HCT116 (cell line): Measurements from ENCODE around the gene SMIM35. TPM values are rescaled to one million over a fixed set of nuclear protein-coding genes. Genes with fewer than 3 reads are reported as not detected.

ENCODE experiments used
- ATAC-seq: fragments of 200-7000 bp; cut with Tn5 transposase; 2 replicates; pipeline ENCODE4 v1.9.1; 2020; ENCODE audit warnings: mild to moderate bottlenecking, moderate library complexity
- BruUV-seq: library from RNA; stranded (reverse); fragments of 400-500 nt; replicated peaks from 2 replicates; lab custom pipeline; 2021; lab: Mats Ljungman, UMichigan
- CTCF ChIA-PET: fragments of 300-600 bp; sonication (Branson Sonifier 250); formaldehyde crosslinking; loops from one replicate; lab custom pipeline; 2021; ENCODE audit warnings: antibody characterized with exemption; lab: Charles Lee
- POLR2A ChIA-PET: fragments of 300-600, 350-600 bp; sonication (Branson Sonifier 250); formaldehyde crosslinking; loops from one replicate; lab custom pipeline; 2021; ENCODE audit warnings: antibody characterized with exemption; lab: Charles Lee
- RAD21 ChIA-PET, 2 experiments: fragments of 300-600 bp; sonication (Branson Sonifier 250); formaldehyde crosslinking; loops; one replicate each; lab custom pipeline; 2023; ENCODE audit warnings: low total read pairs in 2 of 2; ENCODE audit not compliant: uncharacterized antibody in 2 of 2, unreplicated experiment in 2 of 2, low non-redundant PET in 1 of 2; lab: Charles Lee
- DNase-seq: peaks from one replicate; pipeline ENCODE4 v3.0.0-alpha.2; 2010; ENCODE audit warnings: low read depth, low spot score
- H2AFZ ChIP-seq: fragments of 200-600 bp; shearing (Covaris generic), sonication (generic); 2 replicates; pipeline ENCODE4 v1.6.1; 2017; ENCODE audit warnings: low read depth, mixed run types, mixed read lengths, antibody characterized with exemption, low read length; ENCODE audit not compliant: poor library complexity, severe bottlenecking
- H3K27ac ChIP-seq: 2 replicates; pipeline ENCODE4 v1.5.1; 2012; ENCODE audit warnings: low read depth, low read length
- H3K27me3 ChIP-seq: fragments of 200-600 bp; sonication (generic); 2 replicates; pipeline ENCODE4 v1.6.1; 2016; ENCODE audit warnings: mixed run types, low read length, mixed read lengths; ENCODE audit not compliant: insufficient read depth
- H3K36me3 ChIP-seq, 2 experiments: fragments of 200-500 bp in 1 of 2; fragments of 200-600 bp in 1 of 2; sonication (Bioruptor generic) in 1 of 2; sonication (generic) in 1 of 2; 2 replicates each; pipeline versions ENCODE4 v1.5.1 to v1.6.1; 2014 to 2016; ENCODE audit warnings: low read length in 2 of 2, inconsistent platforms in 1 of 2, mixed read lengths in 1 of 2, mixed run types in 1 of 2; ENCODE audit not compliant: insufficient read depth in 2 of 2, control insufficient read depth in 1 of 2
- H3K4me1 ChIP-seq, 2 experiments: fragments of 200-600 bp in 1 of 2; sonication (generic) in 1 of 2; 2 replicates each; pipeline versions ENCODE4 v1.5.1 to v1.6.1; 2012 to 2017; ENCODE audit warnings: low read length in 2 of 2, inconsistent platforms in 1 of 2, mild to moderate bottlenecking in 1 of 2, mixed read lengths in 1 of 2, mixed run types in 1 of 2, moderate library complexity in 1 of 2; ENCODE audit not compliant: insufficient read depth in 2 of 2, control insufficient read depth in 1 of 2
- H3K4me2 ChIP-seq: fragments of 200-600 bp; sonication (generic); 2 replicates; pipeline ENCODE4 v1.6.1; 2017; ENCODE audit warnings: mixed run types, low read length, mixed read lengths
- H3K4me3 ChIP-seq, 2 experiments: fragments of 200-600 bp in 1 of 2; sonication (generic) in 1 of 2; replicated peaks in 1 of 2; 2 replicates each; pipeline ENCODE4 v1.5.1; 2011 to 2016; ENCODE audit warnings: low read length in 2 of 2, control low read depth in 1 of 2, low read depth in 1 of 2, mild to moderate bottlenecking in 1 of 2, mixed read lengths in 1 of 2, mixed run types in 1 of 2
- H3K79me2 ChIP-seq: fragments of 200-600 bp; sonication (generic); 2 replicates; pipeline ENCODE4 v1.6.1; 2017; ENCODE audit warnings: mild to moderate bottlenecking, mixed run types, low read length, moderate library complexity, mixed read lengths; ENCODE audit not compliant: insufficient read depth
- H3K9ac ChIP-seq: fragments of 200-600 bp; sonication (generic); 2 replicates; pipeline ENCODE4 v1.6.1; 2016; ENCODE audit warnings: low read length, mixed read lengths
- H3K9me2 ChIP-seq: fragments of 200-600 bp; sonication (generic), shearing (Covaris generic); 2 replicates; pipeline ENCODE4 v1.6.1; 2017; ENCODE audit warnings: mixed run types, mild to moderate bottlenecking, moderate library complexity; ENCODE audit not compliant: insufficient read depth
- H3K9me3 ChIP-seq, 2 experiments: fragments of 200-500 bp in 1 of 2; fragments of 200-600 bp in 1 of 2; sonication (Bioruptor generic) in 1 of 2; sonication (generic) in 1 of 2; 2 replicates each; pipeline ENCODE4 v1.6.1; 2014 to 2017; ENCODE audit warnings: low read length in 2 of 2, mixed read lengths in 2 of 2, inconsistent platforms in 1 of 2, low read depth in 1 of 2, mild to moderate bottlenecking in 1 of 2, mixed run types in 1 of 2, moderate library complexity in 1 of 2; ENCODE audit not compliant: control insufficient read depth in 1 of 2, insufficient read depth in 1 of 2
- H4K20me1 ChIP-seq: fragments of 200-600 bp; sonication (generic), shearing (Covaris generic); 2 replicates; pipeline ENCODE4 v1.6.1; 2017; ENCODE audit warnings: mixed run types, mild to moderate bottlenecking, moderate library complexity; ENCODE audit not compliant: insufficient read depth
- CBX3 ChIP-seq: IDR thresholded peaks from 2 replicates; pipeline ENCODE4 v1.6.1; 2012; ENCODE audit warnings: low read depth
- CTCF ChIP-seq, 3 experiments: fragments of 200-600 bp in 1 of 3; sonication (generic) in 1 of 3; IDR thresholded peaks in 2 of 3; conservative IDR thresholded peaks in 1 of 3; 2 replicates each; pipeline ENCODE4 v1.5.1; 2012 to 2017; ENCODE audit warnings: low read depth in 2 of 3, low read length in 2 of 3, antibody characterized with exemption in 1 of 3, borderline replicate concordance in 1 of 3, control low read depth in 1 of 3, mild to moderate bottlenecking in 1 of 3, mixed read lengths in 1 of 3, mixed run types in 1 of 3, moderate library complexity in 1 of 3; ENCODE audit not compliant: insufficient read depth in 1 of 3
- EGR1 ChIP-seq: IDR thresholded peaks from 2 replicates; pipeline ENCODE4 v1.6.1; 2012; ENCODE audit warnings: low read depth
- FOSL1 ChIP-seq: IDR thresholded peaks from 2 replicates; pipeline ENCODE4 v1.6.1; 2012; ENCODE audit warnings: low read depth
- JUND ChIP-seq: IDR thresholded peaks from 2 replicates; pipeline ENCODE4 v1.6.1; 2012
- SIN3A ChIP-seq: IDR thresholded peaks from 2 replicates; pipeline ENCODE4 v1.6.1; 2012; ENCODE audit warnings: low read depth
- ZFX ChIP-seq: fragments of 450-650 bp; IDR thresholded peaks from 2 replicates; pipeline ENCODE4 v1.6.1; 2017
- ZNF274 ChIP-seq: fragments of 200-500 bp; sonication (Bioruptor generic); IDR thresholded peaks from 2 replicates; pipeline ENCODE4 v1.6.1; 2014; ENCODE audit warnings: mild to moderate bottlenecking, low read depth, low read length, inconsistent platforms
- intact Hi-C: fragments of 100-400 bp; cut with micrococcal nuclease; formaldehyde crosslinking; loops from 2 replicates; pipeline ENCODE4 v1.10.0; 2022
- total RNA-seq: library from RNA; stranded (reverse); gene quantifications from one replicate; pipeline ENCODE4 v1.2.1, GENCODE V29; 2021; ENCODE audit not compliant: unreplicated experiment
- TF ChIP-seq, protein P1 (sequence below): IDR thresholded peaks from 2 replicates; pipeline ENCODE4 v1.6.1; 2012; ENCODE audit warnings: low read depth

SMIM35 gene
- total RNA-seq, 1 experiment from 2014 or later: not detected

- DNase-seq (no peak), ATAC-seq (no peak)
- H3K9me2 ChIP-seq: no peaks in the 10 kb centered on the region
- H4K20me1 ChIP-seq: no peaks in the 10 kb centered on the region
- no peaks in the 10 kb centered on the region for H3K36me3 ChIP-seq
- intact Hi-C loops: no loop called here
- H3K27me3 ChIP-seq: no peaks in the 10 kb centered on the region
- H3K4me1 ChIP-seq: peaks cover 4 to 6% of the 10 kb centered on the region in 2 experiments; a peak in 3 of 4 replicates
- no peak overlapping the region for H3K9ac ChIP-seq
- peaks cover 0 to 4% of the 10 kb centered on the region in 2 experiments; a peak in 1 of 4 replicates for H3K9me3 ChIP-seq
- RAD21 ChIA-PET: no interaction called here
- H2AFZ ChIP-seq: no peak overlapping the region
- no peaks in the 10 kb centered on the region for H3K79me2 ChIP-seq
- TF ChIP-seq FOSL1 (no peak), SIN3A (no peak), ZNF274 (no peak), CTCF (IDR thresholded peaks at IDR 0.05 in 2 of 3, conservative IDR thresholded peaks at IDR 0.05 in 1 of 3; ENCODE audit: borderline replicate concordance in 1 of 3, insufficient read depth in 1 of 3, low read depth in 2 of 3, low read length in 2 of 3) (no peak), EGR1 (no peak)
- TF ChIP-seq, all 23 proteins: peak for 0
- Histone ChIP-seq H3K27ac (no peak overlapping the region), H3K4me3 (no peak overlapping the region), H3K4me2 (no peak overlapping the region)
- POLR2A ChIA-PET: no interaction called here
- CTCF ChIA-PET: no interaction called here
- no TSS peak for BruUV-seq
Observed at GRCh38 chr11:118017111-118017510, 69.7 kb downstream of the SMIM35 start.

DNA sequence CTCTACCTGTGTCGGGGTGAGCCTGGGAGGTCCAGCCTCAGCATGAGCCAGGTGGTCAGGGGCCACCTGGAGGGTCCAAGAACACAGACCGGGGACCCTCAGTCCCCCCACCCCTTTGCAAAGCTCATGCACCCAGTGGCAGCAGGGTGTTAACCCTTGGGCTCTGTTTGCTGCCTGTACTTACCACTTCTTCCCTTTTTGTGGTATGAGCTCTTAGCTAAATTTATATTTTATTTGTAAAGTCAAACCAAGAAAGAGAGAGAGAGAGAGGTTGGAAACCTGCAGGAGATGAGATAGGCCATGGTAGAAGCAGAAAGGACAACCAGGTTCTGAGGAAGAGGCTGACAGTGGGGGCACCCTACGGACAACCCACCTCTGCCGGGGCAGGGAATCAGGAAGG, 70.7 kb downstream of the SMIM35 start:
- POLR2A ChIA-PET: no interaction called here
- Histone ChIP-seq H3K9me3 (peaks cover 0 to 4% of the 10 kb centered on the region in 2 experiments; a peak in 1 of 4 replicates), H3K4me2 (no peak overlapping the region), H2AFZ (no peak overlapping the region), H4K20me1 (no peaks in the 10 kb centered on the region), H3K4me3 (no peak overlapping the region), H3K9me2 (no peaks in the 10 kb centered on the region), H3K36me3 (no peaks in the 10 kb centered on the region), H3K4me1 (peaks cover 4 to 10% of the 10 kb centered on the region in 2 experiments; a peak in 3 of 4 replicates), H3K9ac (no peak overlapping the region), H3K27me3 (no peaks in the 10 kb centered on the region), H3K79me2 (no peaks in the 10 kb centered on the region), H3K27ac (no peak overlapping the region)
- BruUV-seq: no TSS peak
- RAD21 ChIA-PET: no interaction called here
- ATAC-seq (no peak), DNase-seq (no peak)
- intact Hi-C loops: no loop called here
- CTCF ChIA-PET: no interaction called here
- TF ChIP-seq JUND: no peak
- TF ChIP-seq, protein P1, sequence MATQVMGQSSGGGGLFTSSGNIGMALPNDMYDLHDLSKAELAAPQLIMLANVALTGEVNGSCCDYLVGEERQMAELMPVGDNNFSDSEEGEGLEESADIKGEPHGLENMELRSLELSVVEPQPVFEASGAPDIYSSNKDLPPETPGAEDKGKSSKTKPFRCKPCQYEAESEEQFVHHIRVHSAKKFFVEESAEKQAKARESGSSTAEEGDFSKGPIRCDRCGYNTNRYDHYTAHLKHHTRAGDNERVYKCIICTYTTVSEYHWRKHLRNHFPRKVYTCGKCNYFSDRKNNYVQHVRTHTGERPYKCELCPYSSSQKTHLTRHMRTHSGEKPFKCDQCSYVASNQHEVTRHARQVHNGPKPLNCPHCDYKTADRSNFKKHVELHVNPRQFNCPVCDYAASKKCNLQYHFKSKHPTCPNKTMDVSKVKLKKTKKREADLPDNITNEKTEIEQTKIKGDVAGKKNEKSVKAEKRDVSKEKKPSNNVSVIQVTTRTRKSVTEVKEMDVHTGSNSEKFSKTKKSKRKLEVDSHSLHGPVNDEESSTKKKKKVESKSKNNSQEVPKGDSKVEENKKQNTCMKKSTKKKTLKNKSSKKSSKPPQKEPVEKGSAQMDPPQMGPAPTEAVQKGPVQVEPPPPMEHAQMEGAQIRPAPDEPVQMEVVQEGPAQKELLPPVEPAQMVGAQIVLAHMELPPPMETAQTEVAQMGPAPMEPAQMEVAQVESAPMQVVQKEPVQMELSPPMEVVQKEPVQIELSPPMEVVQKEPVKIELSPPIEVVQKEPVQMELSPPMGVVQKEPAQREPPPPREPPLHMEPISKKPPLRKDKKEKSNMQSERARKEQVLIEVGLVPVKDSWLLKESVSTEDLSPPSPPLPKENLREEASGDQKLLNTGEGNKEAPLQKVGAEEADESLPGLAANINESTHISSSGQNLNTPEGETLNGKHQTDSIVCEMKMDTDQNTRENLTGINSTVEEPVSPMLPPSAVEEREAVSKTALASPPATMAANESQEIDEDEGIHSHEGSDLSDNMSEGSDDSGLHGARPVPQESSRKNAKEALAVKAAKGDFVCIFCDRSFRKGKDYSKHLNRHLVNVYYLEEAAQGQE: no peak
- no peak for TF ChIP-seq ZNF274
- no peak for TF ChIP-seq CTCF (IDR thresholded peaks at IDR 0.05 in 2 of 3, conservative IDR thresholded peaks at IDR 0.05 in 1 of 3; ENCODE audit: borderline replicate concordance in 1 of 3, insufficient read depth in 1 of 3, low read depth in 2 of 3, low read length in 2 of 3)
- TF ChIP-seq ZFX: no peak
- TF ChIP-seq CBX3: no peak
